ENCODE results near the gene CD44. TPM values are rescaled to one million over a fixed set of nuclear protein-coding genes. Genes with fewer than 3 reads are reported as not detected.

The CD44 gene
- total RNA-seq, 4 donors from 2014 or later: 164 to 302 (median 189) TPM

- intact Hi-C loops (cut with DNase I): no loop called here
- Histone ChIP-seq H3K9me3 (no peaks in the 10 kb centered on the region), H3K27me3 (no peaks in the 10 kb centered on the region), H3K4me1 (peaks cover 18 to 45% of the 10 kb centered on the region in 2 donors), H3K4me3 (replicated peaks in 1 of 3) (no peak overlapping the region), H3K36me3 (no peaks in the 10 kb centered on the region), H3K27ac (no peak overlapping the region)
- no peak for DNase-seq
- 90 to 99% methylated on average over 5 of the region's 5 CpGs for WGBS, 2 donors
- no peak for TF ChIP-seq CTCF (IDR thresholded peaks at IDR 0.05)
- no peak for TF ChIP-seq POLR2A (IDR thresholded peaks at IDR 0.05)
Observed at GRCh38 chr11:35148163-35148837, 9.3 kb downstream of the CD44 start.

GRCh38 chr11:35150454-35150853 is 11.5 kb downstream of the CD44 start:
- WGBS, 2 donors: 83 to 87% methylated on average over 3 of the region's 3 CpGs
- no peak for DNase-seq
- H3K36me3 ChIP-seq: no peaks in the 10 kb centered on the region
- intact Hi-C loops (cut with DNase I): no loop called here
- TF ChIP-seq POLR2A (IDR thresholded peaks at IDR 0.05): no peak
- TF ChIP-seq CTCF (IDR thresholded peaks at IDR 0.05): no peak
- H3K4me1 ChIP-seq: peaks cover 1 to 23% of the 10 kb centered on the region in 2 donors
- H3K27me3 ChIP-seq: no peaks in the 10 kb centered on the region
- no peak overlapping the region for H3K4me3 ChIP-seq (replicated peaks in 1 of 3)
- no peak overlapping the region for H3K27ac ChIP-seq
- H3K9me3 ChIP-seq: no peaks in the 10 kb centered on the region

GRCh38 chr11:35151241-35151640 is 12.3 kb downstream of the CD44 start:
- 52 to 62% methylated on average over 1 of the region's 1 CpG for WGBS, 2 donors
- no peaks in the 10 kb centered on the region for H3K9me3 ChIP-seq
- peaks cover 0 to 16% of the 10 kb centered on the region in 2 donors for H3K4me1 ChIP-seq
- intact Hi-C loops (cut with DNase I): no loop called here
- DNase-seq: no peak
- H3K27me3 ChIP-seq: no peaks in the 10 kb centered on the region
- H3K36me3 ChIP-seq: no peaks in the 10 kb centered on the region
- no peak overlapping the region for H3K4me3 ChIP-seq (replicated peaks in 1 of 3)
- TF ChIP-seq CTCF (IDR thresholded peaks at IDR 0.05): no peak
- TF ChIP-seq POLR2A (IDR thresholded peaks at IDR 0.05): no peak
- H3K27ac ChIP-seq: no peak overlapping the region

GRCh38 chr11:35151683-35152280 is 12.8 kb downstream of the CD44 start:
- 63 to 73% methylated on average over 3 of the region's 3 CpGs for WGBS, 2 donors
- no peaks in the 10 kb centered on the region for H3K36me3 ChIP-seq
- intact Hi-C loops (cut with DNase I): no loop called here
- TF ChIP-seq POLR2A (IDR thresholded peaks at IDR 0.05): no peak
- no peak for TF ChIP-seq CTCF (IDR thresholded peaks at IDR 0.05)
- H3K4me3 ChIP-seq (replicated peaks in 1 of 3): no peak overlapping the region
- peaks cover 0 to 16% of the 10 kb centered on the region in 2 donors for H3K4me1 ChIP-seq
- no peak overlapping the region for H3K27ac ChIP-seq
- H3K9me3 ChIP-seq: no peaks in the 10 kb centered on the region
- no peak for DNase-seq
- no peaks in the 10 kb centered on the region for H3K27me3 ChIP-seq

- H3K36me3 ChIP-seq: no peaks in the 10 kb centered on the region
- H3K4me3 ChIP-seq (replicated peaks in 1 of 3): no peak overlapping the region
- H3K27ac ChIP-seq: no peak overlapping the region
- no peak for TF ChIP-seq CTCF (IDR thresholded peaks at IDR 0.05)
- TF ChIP-seq POLR2A (IDR thresholded peaks at IDR 0.05): no peak
- intact Hi-C loops (cut with DNase I): no loop called here
- DNase-seq: no peak
- no peaks in the 10 kb centered on the region for H3K9me3 ChIP-seq
- 96 to 97% methylated on average over 3 of the region's 3 CpGs for WGBS, 2 donors
- peaks cover 0 to 18% of the 10 kb centered on the region in 2 donors for H3K4me1 ChIP-seq
- H3K27me3 ChIP-seq: no peaks in the 10 kb centered on the region
Observed at GRCh38 chr11:35152575-35152974, 13.6 kb downstream of the CD44 start.

Data from thyroid gland (tissue), 4 donors.